IPS-18c (cell line): Measurements from ENCODE around the gene ODR4.
"Not testable (repeated sequence)": the region's sequence is repeated elsewhere in the genome, so short reads cannot be mapped to it uniquely, and the experiment has no call there.

Source experiments
- H3K4me3 ChIP-seq: 2 replicates; pipeline ENCODE4 v1.7.0; 2013; ENCODE audit warnings: low read depth, mild to moderate bottlenecking, low read length, moderate library complexity; ENCODE audit not compliant: insufficient read depth
- H3K9me3 ChIP-seq: one replicate; pipeline ENCODE4 v1.6.1; 2013; ENCODE audit warnings: mild to moderate bottlenecking, low read length, moderate library complexity; ENCODE audit not compliant: control insufficient read depth, insufficient read depth

The ODR4 gene

GRCh38 chr1:186463511-186463910 lies 87.9 kb downstream of the ODR4 start:
- H3K4me3 ChIP-seq: no peak overlapping the region
- peaks cover 2% of the 10 kb centered on the region for H3K9me3 ChIP-seq

- Histone ChIP-seq H3K4me3 (no peak overlapping the region), H3K9me3 (peaks cover 2% of the 10 kb centered on the region)
Observed at GRCh38 chr1:186463926-186464325, 88.3 kb downstream of the ODR4 start.

GRCh38 chr1:186465491-186465890 lies 89.9 kb downstream of the ODR4 start:
- not testable (repeated sequence) for H3K9me3 ChIP-seq, H3K4me3 ChIP-seq

GRCh38 chr1:186465946-186466345 lies 90.3 kb downstream of the ODR4 start:
- no peak overlapping the region for H3K4me3 ChIP-seq

More at GRCh38 chr1:186465946-186466345, 90.3 kb downstream of the ODR4 start:
- H3K9me3 ChIP-seq: peaks cover 2% of the 10 kb centered on the region
